GM21367 (cell line): Measurements from ENCODE around the gene MICAL3.

ENCODE experiments used
- ATAC-seq: cut with Tn5 transposase; IDR thresholded peaks from one replicate; pipeline ENCODE4 v1.9.1; 2021; ENCODE audit not compliant: unreplicated experiment

Gene MICAL3

DNA sequence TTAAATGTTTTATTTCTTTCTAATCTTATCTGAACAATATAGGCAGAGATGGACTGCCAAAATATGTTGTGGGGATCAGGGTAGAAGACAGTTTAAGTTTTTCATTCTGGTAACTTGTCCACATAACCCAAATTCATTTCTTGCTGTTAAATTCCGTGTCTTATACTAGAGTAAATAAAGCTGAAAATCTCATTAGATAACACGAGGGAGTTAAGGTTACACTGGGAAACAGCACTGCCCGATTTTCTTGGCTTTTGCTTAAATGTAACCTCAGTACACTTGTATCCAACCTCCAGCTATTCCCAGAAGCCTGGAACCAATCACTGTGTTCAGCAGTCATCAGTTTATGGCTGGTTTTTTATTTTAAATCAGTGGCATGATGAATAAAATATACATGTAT lies 48.2 kb downstream of the MICAL3 start:
- no peak for ATAC-seq

- ATAC-seq = no peak
Measured at GRCh38 chr22:17974703-17975372, 49.5 kb downstream of the MICAL3 start.

DNA sequence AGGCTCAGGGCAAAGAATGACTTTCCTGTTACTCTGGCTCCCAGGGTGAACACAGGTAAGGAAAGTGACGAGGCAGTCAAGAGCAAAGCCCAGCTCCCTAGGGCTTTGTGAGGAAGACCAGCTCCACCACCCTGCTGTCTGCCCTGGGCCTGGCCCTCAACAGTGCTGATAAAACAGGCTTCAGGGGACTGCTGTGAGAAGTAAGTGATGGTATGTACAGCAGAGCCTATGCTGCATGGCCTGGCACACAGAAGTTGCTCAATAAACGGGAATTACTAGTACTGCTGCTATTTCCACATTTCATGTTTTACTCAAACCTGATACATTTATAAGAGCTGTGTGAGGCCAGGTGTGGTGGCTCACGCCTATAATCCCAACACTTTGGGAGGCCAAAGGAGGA lies 50.3 kb downstream of the MICAL3 start:
- no peak for ATAC-seq

DNA sequence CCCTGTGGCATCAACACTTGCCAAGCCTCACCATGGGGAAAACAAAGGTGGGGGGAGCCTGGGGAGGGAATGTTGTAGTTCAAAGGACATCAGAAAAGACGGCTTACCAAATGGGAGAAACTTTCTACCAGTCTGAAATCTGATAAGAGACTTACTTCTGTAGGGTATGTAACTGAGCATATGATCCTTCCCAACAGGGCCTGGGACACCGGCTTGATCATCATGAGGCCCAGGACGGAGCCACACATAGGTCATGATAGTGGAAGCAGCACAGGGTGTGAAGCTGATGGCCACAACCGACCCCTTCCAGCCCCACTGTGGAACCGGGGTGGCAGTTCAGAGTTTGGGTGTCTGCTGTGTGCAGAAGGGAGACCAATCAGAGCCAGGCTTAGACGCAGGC lies 51.1 kb downstream of the MICAL3 start:
- ATAC-seq = no peak

DNA sequence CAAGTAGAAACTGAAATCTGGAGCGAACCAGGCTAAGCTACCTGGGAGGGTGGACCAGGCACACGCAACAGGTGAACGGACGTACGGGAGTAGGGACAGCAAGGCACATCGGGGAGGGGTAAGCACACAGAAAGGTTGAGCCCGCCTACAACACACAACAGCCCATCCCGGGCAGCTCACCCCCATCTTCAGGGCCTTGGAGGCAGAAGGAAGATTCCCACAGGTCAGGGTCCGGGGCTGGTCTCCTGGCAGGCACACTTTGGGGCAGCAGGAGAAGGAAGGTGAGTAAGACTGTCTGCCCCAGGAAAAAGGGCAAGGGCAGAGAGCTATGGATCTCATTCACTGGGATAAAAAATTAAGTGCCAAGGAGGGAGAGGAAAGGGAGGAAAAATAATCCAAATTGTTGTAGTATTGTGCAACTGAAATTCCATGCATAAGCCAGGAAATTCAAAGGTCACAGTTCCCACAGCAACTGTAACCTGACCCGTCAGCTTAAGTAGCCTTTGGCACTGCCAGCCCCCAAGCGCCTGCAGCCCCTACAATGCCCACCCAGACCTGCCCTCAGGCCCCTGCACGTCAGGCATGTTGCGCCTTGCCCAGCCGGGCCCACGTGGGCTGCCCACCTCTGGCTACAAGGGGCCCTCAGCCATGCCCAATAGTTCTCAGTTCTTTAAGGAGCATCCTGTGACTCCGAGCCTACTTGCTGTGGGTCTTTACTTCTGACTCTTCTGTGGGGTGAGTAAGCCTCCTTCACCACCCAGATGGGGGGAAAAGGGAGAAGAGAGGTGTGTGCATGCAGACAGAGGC lies 51.8 kb downstream of the MICAL3 start:
- no peak for ATAC-seq

- no peak for ATAC-seq
Measured at GRCh38 chr22:17971711-17972110, 52.6 kb downstream of the MICAL3 start.

GRCh38 chr22:17970201-17970708 lies 54.1 kb downstream of the MICAL3 start:
- ATAC-seq = no peak

- ATAC-seq = no peak
Measured at GRCh38 chr22:17969701-17970113, 54.7 kb downstream of the MICAL3 start.

DNA sequence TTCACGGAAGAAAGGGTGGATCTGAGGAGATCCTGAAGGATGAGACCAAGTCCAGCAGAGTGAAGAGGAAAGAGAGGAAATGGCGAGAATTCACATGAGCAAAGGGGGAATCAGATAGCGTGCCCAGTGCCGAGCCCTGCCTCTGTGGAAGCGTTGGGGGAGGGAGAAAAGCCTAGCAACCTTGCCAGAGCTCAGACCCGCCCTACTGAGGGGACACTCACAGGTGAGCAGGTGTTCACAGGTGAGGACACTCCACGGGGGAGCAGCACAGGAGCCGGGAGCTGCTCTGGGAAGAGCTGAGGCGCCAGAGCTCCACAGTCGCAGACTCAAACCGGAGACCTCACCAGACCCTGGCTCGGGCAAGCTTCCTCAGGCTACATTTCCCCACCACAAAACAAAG lies 56.2 kb downstream of the MICAL3 start:
- no peak for ATAC-seq

DNA sequence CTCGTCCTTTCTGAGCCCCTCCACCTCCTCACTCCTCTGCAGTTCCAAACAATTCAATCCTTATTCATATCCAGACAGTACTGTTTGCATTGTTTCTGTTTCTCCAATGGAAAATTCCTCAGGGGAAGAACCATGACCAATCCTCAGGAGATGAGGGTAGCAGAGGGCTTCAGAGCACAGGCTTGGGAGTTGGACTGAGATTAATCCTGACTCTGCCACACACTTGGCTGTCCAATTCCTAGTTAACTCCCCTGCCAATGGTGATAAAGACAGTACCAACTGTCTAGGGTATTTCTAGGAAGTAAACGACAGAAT lies 58.0 kb downstream of the MICAL3 start:
- no peak for ATAC-seq

DNA sequence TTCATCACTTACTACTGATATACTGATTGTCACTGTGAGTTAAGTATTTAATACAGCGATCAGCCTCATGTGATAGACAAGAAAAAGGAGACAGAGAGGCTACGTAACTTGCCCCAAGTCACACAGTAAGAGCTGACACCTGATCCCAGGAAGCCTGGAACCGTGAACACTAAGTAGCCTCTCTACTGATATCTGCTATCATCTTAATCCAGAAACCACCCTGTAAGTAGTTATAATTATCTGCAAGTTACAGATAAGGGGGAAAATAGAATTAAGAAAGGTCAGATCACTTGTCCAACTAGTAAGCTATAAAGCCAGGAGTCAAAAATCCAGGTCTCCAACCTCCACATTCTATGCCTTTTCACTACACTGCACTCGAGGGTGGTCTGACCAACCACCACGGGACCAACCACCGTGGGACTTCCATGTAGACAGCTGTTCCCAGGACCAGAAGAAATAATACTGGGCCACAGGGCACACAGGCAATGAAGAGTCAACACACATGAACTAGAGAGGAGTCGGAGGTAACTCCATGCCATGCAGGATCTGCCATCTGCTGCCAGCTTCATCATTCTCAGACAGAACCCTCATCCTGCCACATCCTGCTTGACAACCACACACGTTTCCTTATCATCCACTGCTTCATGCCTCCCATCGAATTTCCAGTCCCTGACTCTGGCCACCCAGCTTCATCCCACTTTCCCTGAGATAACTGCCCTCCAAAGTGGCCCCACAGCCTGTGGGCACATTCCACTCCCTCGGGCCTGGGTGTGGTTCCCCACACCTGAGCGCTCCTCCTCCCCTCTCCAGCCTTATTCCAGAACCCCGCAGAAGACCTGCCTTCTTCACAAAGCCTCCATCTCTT lies 58.6 kb downstream of the MICAL3 start:
- no peak for ATAC-seq

DNA sequence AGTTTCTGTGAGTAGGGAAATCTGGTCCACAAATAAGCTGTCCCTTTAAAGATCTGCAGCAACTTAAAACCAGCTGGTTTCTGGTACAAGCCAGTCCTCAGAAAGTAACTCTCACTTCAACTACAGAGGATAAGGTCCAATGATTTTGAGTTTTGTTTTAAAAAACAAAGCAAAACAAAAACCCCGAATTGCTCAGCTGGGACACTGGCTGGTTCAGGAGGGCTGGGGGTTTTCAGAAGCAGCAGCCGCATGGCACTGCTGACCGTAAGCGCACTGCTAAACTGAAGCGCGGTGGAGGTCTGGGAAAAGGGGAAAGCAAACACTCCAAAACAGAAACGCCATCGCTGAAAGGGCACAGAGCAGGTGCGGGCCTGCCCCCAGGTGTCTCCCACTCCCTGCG lies 59.7 kb downstream of the MICAL3 start:
- no peak for ATAC-seq

GRCh38 chr22:17964156-17964555 lies 60.2 kb downstream of the MICAL3 start:
- ATAC-seq = no peak

DNA sequence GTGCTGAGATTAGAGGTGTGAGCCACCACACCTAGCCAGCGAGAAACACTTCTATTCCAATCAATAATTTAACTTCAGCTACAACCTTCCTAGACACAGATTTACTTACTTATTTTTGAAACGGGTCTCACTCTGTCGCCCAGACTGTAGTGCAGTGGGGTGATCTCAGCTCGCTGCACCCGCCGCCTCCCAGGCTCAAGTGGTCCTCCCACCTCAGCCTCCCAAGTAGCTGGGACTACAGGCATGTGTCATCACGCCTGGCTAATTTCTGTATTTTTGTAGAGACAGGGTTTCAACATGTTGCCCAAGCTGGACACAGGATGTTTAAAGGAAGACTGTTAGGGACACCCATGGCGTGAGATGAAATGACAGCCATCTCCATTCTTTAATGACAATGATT lies 61.3 kb downstream of the MICAL3 start:
- ATAC-seq = no peak

GRCh38 chr22:17962168-17962567 lies 62.2 kb downstream of the MICAL3 start:
- ATAC-seq = no peak

- no peak for ATAC-seq
Measured at GRCh38 chr22:17961446-17961729, 63.0 kb downstream of the MICAL3 start.

GRCh38 chr22:17960695-17961445 lies 63.5 kb downstream of the MICAL3 start:
- ATAC-seq = no peak

- ATAC-seq = no peak
Measured at GRCh38 chr22:17960011-17960410, 64.3 kb downstream of the MICAL3 start.

DNA sequence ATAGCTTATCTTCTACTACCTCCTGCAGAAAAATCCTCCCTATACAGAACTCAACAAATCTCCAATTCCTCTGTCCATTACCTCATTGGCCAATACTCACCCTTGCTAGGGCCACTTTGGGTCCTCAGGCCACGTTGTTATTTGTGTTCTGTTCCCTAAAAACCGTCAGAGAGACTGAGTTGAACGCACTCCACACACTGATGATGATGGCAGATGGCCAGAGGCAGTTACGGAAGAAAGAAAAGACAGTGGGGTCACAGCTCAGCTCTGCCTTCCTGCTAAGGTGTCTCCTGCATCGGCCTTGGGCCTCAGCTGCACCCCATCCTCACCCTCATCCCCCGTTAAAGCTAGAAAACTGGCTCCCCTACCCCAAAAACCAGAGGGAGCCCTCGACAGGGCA lies 66.2 kb downstream of the MICAL3 start:
- ATAC-seq = no peak

- no peak for ATAC-seq
Measured at GRCh38 chr22:17957693-17958092, 66.7 kb downstream of the MICAL3 start.

- ATAC-seq = no peak
Measured at GRCh38 chr22:17957204-17957603, 67.2 kb downstream of the MICAL3 start.
